ENCODE measurements around the gene AGAP1.
"Not testable (repeated sequence)": the region's sequence is repeated elsewhere in the genome, so short reads cannot be mapped to it uniquely, and the experiment has no call there.

AGAP1 gene

GRCh38 chr2:235928751-235929370 is 435.0 kb downstream of the AGAP1 start:
- DNase-seq: no peak

DNA sequence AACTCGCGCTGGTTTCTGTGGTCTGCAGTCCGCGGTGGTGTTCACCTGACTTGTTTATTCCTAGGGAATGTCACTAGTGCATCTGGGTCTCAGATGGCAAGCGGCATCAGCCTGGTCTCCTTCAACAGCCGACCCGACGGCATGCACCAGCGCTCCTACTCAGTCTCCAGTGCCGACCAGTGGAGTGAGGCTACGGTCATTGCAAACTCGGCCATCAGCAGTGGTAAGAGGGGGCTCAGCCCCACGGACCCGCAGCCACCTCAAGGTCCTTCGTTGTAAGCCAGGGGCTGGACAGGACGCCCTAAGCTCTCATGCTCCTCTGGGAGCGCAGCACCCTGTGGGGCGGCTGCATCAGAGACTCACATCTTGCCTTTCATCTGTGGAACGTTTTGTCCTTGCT is 436.9 kb downstream of the AGAP1 start:
- DNase-seq: no peak

- no peak for DNase-seq
These were observed 437.8 kb downstream of the AGAP1 start for GRCh38 chr2:235931676-235932075.

- DNase-seq: no peak
These were observed 440.4 kb downstream of the AGAP1 start for GRCh38 chr2:235934059-235934773.

DNA sequence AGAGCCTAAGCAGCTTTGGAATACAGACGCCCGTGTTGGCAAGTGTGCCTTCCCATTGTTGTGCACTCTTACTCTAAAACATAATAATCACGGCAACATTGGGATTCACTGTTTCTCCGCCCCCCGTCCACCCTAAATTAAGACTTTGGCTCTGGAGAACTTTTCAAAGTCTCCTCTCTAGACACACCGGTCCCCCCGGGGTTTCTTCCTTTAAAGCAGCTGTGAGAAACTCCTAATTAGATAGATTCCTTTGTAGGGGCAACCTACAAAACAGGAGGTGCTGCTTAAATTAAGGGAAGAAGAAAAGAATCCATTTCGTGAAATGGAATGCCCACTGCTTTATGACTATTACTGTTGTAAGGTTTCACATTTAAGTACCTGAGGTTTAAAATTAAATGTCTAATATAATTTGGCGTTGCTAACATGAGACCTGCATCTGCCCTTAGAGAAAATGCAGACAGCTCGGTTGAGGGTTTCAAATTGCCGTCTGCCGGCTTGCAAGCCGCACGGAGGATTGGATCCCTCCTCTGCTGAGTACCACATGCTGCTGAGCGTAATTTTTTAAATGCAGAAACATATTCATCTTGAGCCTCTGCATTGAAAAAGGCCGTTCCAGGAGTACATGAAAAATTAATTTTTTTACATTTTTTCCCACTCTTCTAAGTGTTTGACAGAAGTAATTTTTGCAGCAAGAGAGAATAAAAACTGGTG is 441.1 kb downstream of the AGAP1 start:
- DNase-seq: no peak

DNA sequence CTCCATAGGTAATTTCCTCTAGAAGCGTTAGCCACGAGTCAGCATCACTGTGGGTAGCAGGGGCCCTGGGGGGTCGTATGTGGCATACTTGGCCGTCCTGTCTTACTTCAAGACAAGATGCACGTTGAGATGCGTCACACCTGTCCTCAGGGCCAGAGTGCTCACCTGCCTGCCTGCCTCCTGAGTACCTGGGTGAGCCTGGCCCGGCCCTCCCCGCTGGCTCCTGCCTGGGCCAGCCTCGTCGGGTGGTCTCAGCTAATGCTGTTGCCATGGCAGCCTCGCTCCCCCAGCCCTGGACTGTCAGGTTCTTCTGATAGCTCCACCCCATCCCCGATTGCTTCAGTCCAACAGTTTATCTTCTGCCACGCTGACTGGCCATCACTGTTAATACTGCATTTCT is 441.9 kb downstream of the AGAP1 start:
- no peak for DNase-seq

DNA sequence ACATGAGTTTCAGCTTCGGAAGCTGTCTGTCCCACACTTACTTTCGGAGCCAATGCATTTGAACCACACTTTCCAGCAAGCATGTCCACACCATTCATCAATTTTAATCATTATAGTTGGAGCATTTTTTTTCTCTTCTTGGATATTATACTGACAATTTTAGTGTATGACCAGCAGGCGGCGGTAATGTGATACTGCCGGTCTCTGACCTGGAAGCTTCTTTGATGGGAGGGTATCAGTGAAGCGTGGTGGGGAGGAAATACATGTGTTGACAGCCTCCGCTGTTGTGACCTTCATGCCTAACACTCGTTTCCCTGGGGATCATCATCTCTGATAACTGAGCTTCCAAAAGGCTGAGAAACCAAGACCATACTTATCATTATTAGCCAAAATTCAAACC is 442.6 kb downstream of the AGAP1 start:
- DNase-seq: peak; percentile 12

GRCh38 chr2:235937087-235937486 is 443.2 kb downstream of the AGAP1 start:
- DNase-seq: peak; percentile 7

- no peak for DNase-seq
These were observed 443.7 kb downstream of the AGAP1 start for GRCh38 chr2:235937526-235937925.

DNA sequence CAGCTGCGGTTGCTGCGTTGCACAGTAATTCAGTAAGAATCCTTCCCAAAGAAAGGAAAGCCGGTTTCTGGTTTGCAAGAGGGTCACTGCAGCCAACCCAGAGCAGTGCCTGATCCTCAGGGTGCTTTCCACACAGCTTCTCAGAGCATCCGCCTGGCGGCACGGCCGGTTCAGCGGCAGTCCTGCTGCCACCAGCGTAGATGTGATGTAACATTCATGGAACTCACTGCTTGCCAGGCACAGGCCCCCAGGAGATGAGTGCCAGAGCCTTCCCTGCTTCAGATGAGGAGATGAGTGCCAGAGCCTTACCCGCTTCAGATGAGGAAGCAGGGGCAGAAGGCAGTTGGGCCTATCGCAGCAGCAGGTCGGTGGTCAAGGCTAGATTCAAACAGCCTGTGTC is 444.1 kb downstream of the AGAP1 start:
- DNase-seq: no peak

- no peak for DNase-seq
These were observed 444.8 kb downstream of the AGAP1 start for GRCh38 chr2:235938611-235939010.

DNA sequence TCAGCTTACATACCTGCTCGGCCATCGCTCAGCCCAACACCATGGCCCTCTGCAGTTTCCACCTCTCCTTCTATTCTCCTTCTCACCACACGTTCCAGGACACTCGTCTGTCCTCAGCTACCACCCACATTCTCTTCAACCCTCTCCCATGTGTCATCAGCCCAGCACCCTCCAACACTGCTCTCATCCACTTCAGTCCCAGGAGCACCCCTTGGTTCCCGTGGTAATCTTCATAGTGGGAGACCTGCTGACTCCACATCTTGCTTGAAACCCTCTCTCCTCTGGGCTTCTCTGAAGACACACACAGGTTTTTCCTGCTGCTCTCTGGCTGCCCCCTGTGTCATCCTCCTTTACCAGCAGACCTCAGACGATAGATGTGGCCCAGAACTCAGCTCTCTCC is 445.6 kb downstream of the AGAP1 start:
- peak; percentile 71 for DNase-seq

- peak; percentile 95 for DNase-seq
These were observed 446.5 kb downstream of the AGAP1 start for GRCh38 chr2:235940330-235940729.

- DNase-seq: no peak
These were observed 450.7 kb downstream of the AGAP1 start for GRCh38 chr2:235944591-235944990.

- DNase-seq: no peak
These were observed 451.8 kb downstream of the AGAP1 start for GRCh38 chr2:235945608-235946140.

- no peak for DNase-seq
These were observed 452.7 kb downstream of the AGAP1 start for GRCh38 chr2:235946590-235946989.

DNA sequence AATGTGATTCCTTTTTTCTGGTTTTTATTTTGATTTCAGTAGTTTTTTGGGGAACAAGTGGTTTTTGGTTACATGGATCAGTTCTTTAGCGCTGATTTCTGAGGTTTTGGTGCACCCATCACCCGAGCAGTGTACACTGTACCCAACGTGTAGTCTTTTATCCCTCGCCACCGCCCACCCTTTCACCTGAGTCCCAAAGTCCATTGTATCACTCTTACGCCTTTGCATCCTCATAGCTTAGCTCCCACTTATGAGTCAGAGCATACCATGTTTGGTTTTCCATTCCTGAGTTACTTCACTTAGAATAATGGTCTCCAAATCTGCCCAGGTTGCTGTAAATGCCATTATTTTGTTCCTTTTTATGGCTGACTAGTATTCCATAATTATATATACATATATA is 453.2 kb downstream of the AGAP1 start:
- DNase-seq: not testable (repeated sequence)

DNA sequence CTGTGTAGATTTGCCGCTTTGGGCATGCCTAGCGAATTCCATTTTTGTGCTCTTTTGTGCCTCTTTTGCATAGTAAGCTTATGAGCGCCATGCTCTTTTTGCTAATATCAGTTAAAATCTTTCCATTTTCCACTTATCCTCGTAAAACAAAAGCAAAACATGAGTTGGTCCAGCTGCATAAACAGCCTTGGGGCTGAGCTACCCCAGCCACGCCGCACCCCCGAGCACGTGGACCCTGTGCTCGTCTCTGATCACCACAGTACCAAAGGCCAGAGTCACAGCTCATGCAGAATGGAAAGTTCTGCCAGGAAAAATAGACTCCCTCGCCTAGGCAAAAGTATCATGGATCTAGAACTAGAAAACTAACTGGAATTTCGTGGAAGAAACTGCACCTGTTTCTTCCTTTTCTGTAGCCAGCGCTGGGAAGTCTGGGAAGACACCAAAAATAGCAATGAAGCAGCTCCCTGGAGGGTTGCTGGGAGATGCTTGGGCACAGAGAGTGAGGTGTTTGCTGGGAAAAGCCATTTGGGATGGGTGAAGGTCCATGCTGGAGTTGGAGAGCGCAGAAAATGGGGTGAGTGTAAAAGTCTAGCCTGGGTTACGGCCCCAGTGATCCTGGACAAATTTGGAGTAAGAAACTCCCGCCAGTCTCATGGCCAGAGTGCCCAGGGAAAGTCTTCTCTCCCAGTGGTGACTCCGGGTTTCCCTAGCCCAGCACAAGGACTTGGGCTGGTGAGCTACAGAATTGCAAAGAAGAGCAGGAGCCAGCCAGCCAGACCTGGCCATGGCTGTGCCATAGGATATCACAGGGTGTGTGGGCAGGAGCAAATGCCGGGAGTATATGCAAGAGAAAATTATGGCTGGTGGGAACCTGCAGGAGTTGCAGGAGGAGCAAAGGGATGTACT is 456.0 kb downstream of the AGAP1 start:
- no peak for DNase-seq

DNA sequence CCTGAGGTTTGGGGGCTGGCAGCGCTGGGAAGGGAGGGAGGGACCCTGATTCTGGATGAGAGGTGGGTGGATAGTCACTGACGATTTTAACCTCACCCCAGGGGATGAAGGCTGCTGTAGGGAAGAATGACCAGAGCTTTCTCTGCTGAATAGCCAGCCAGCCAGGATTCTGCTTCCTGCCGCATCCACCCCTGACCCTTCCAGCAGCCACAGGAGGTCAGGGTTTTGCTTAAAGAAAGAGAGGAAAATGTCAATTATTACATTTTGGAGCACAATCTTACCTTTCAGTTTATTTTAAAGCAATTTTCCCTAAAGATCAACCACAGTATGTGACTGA is 456.6 kb downstream of the AGAP1 start:
- no peak for DNase-seq

DNA sequence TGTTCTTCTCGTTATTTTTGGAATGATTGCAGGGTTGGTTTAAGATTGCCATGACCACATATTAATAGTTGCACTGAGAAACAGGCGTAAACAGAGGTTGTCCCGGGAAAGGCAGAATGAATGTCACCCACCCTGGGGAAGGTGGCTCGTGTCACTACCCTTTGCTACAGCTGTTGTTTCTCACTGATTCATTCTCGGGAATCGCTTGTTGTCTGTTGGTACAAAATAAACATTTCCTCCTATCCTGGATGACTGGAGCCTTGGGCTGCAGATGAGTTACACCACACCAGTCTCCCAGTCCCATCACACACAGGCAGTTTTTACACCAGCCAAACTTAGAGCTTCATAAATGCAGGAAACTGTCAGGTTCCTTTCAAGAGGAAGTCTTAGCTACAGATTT is 457.6 kb downstream of the AGAP1 start:
- no peak for DNase-seq

GRCh38 chr2:235951982-235952381 is 458.1 kb downstream of the AGAP1 start:
- peak; percentile 30 for DNase-seq

DNA sequence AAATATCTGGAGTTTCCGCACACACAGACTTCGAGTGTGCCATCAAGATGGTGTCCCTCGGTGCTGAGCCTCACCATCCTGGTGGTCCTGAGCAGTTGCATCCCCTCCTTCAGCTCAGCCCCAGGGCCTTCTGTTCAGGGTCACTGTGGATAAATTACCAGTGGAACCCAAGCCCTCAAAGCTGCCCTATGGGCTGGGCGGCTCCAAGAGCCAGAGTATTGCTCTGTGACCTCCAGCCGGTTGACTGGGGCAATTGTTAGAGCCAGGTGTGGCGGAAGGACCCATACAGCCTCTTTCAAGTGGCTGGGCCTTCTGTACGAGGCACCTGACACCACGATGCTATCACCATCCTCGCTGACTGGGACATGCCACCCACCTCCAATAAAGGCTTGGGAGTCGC is 458.9 kb downstream of the AGAP1 start:
- DNase-seq: no peak

GRCh38 chr2:235954281-235954680 is 460.4 kb downstream of the AGAP1 start:
- no peak for DNase-seq
